Panc1 (cell line): ENCODE data around the gene CPA5. TPM values are rescaled to one million over a fixed set of nuclear protein-coding genes. Genes with fewer than 3 reads are reported as not detected.

Source experiments
- ATAC-seq: fragments of 200-7000 bp; cut with Tn5 transposase; 2 replicates; pipeline ENCODE4 v1.9.1; 2020; ENCODE audit warnings: mild to moderate bottlenecking, moderate library complexity
- BruUV-seq: library from RNA; stranded (reverse); fragments of 400-500 nt; replicated peaks from 2 replicates; lab custom pipeline; 2021; lab: Mats Ljungman, UMichigan
- CTCF ChIA-PET: fragments of 300-600 bp; sonication (Branson Sonifier 250); formaldehyde crosslinking; loops from one replicate; lab custom pipeline; 2022; ENCODE audit warnings: antibody characterized with exemption; lab: Charles Lee
- POLR2A ChIA-PET: fragments of 300-600 bp; sonication (Branson Sonifier 250); formaldehyde crosslinking; loops from one replicate; lab custom pipeline; 2022; ENCODE audit warnings: antibody characterized with exemption; lab: Charles Lee
- DNase-seq: peaks from one replicate; pipeline ENCODE4 v3.0.0-alpha.2; 2010; ENCODE audit warnings: low read depth, low spot score
- H3K27ac ChIP-seq: 2 replicates; pipeline ENCODE4 v1.5.1; 2011; ENCODE audit warnings: mild to moderate bottlenecking, low read length, inconsistent platforms
- H3K27me3 ChIP-seq: fragments of 200-500 bp; sonication (Bioruptor generic); 2 replicates; pipeline ENCODE4 v1.6.0; 2014; ENCODE audit warnings: low read length, inconsistent platforms; ENCODE audit not compliant: control insufficient read depth, insufficient read depth
- H3K36me3 ChIP-seq: fragments of 200-500 bp; sonication (Bioruptor generic); 2 replicates; pipeline ENCODE4 v1.5.1; 2014; ENCODE audit warnings: inconsistent platforms, mild to moderate bottlenecking, low read length, moderate library complexity; ENCODE audit not compliant: control insufficient read depth, insufficient read depth
- H3K4me1 ChIP-seq: 2 replicates; pipeline ENCODE4 v1.5.1; 2011; ENCODE audit warnings: inconsistent platforms, mild to moderate bottlenecking, low read length, moderate library complexity; ENCODE audit not compliant: control insufficient read depth, insufficient read depth
- H3K4me3 ChIP-seq, 2 experiments: 2 replicates each; pipeline ENCODE4 v1.5.1; 2011 to 2012; ENCODE audit warnings: low read depth in 2 of 2, low read length in 2 of 2, mild to moderate bottlenecking in 2 of 2, inconsistent platforms in 1 of 2, moderate library complexity in 1 of 2
- H3K9me3 ChIP-seq: fragments of 200-500 bp; sonication (Bioruptor generic); 2 replicates; pipeline ENCODE4 v1.5.1; 2014; ENCODE audit warnings: low read depth, mild to moderate bottlenecking, inconsistent platforms, low read length, moderate library complexity; ENCODE audit not compliant: control insufficient read depth, insufficient read depth
- POLR2AphosphoS5 ChIP-seq: IDR thresholded peaks from 2 replicates; pipeline ENCODE4 v1.6.1; 2012; ENCODE audit warnings: mild to moderate bottlenecking, low read depth, low read length, moderate library complexity
- SIN3A ChIP-seq: IDR thresholded peaks from 2 replicates; pipeline ENCODE4 v1.6.1; 2012; ENCODE audit warnings: low read depth, mild to moderate bottlenecking, low read length, moderate library complexity, borderline replicate concordance; ENCODE audit not compliant: insufficient read depth
- TCF7L2 ChIP-seq: IDR thresholded peaks from 2 replicates; pipeline ENCODE4 v1.6.1; 2011; ENCODE audit warnings: mild to moderate bottlenecking, low read depth, low read length, inconsistent platforms
- in situ Hi-C: cut with HindIII; loops from 2 replicates; pipeline ENCODE4 v1.10.0; 2016; ENCODE audit warnings: low sequenced_read_pairs, low pct_unique_long_range_greater_than_20kb
- intact Hi-C: fragments of 100-400 bp; cut with micrococcal nuclease; formaldehyde crosslinking; loops from one replicate; pipeline ENCODE4 v1.10.0; 2022; ENCODE audit not compliant: unreplicated experiment
- total RNA-seq: library from RNA; stranded (reverse); gene quantifications from one replicate; pipeline ENCODE4 v1.2.1, GENCODE V29; 2021; ENCODE audit not compliant: unreplicated experiment
- TF ChIP-seq, protein P1 (sequence below): fragments of 450-650 bp; IDR thresholded peaks from 2 replicates; pipeline ENCODE4 v1.5.1; 2017; ENCODE audit warnings: mild to moderate bottlenecking
- TF ChIP-seq, protein P2 (sequence below), 2 experiments: IDR thresholded peaks; 2 replicates each; pipeline ENCODE4 v1.6.1; 2011 to 2012; ENCODE audit warnings: low read depth in 2 of 2, control low read depth in 1 of 2, low read length in 1 of 2, mild to moderate bottlenecking in 1 of 2, moderate library complexity in 1 of 2; ENCODE audit not compliant: insufficient read depth in 1 of 2

The CPA5 gene
- total RNA-seq, 1 experiment from 2014 or later, result not detected

- intact Hi-C loops (no loop called here), in situ Hi-C loops (no loop called here)
- no peaks in the 10 kb centered on the region for H3K4me1 ChIP-seq
- H3K9me3 ChIP-seq, result peaks cover 4% of the 10 kb centered on the region; the same call in 1 of the 2 replicates
- H3K27ac ChIP-seq, result no peak overlapping the region
- H3K27me3 ChIP-seq, result no peaks in the 10 kb centered on the region
- H3K4me3 ChIP-seq, result no peak overlapping the region
- POLR2A ChIA-PET, result no interaction called here
- no peak for TF ChIP-seq POLR2AphosphoS5
- TF ChIP-seq, protein P1, sequence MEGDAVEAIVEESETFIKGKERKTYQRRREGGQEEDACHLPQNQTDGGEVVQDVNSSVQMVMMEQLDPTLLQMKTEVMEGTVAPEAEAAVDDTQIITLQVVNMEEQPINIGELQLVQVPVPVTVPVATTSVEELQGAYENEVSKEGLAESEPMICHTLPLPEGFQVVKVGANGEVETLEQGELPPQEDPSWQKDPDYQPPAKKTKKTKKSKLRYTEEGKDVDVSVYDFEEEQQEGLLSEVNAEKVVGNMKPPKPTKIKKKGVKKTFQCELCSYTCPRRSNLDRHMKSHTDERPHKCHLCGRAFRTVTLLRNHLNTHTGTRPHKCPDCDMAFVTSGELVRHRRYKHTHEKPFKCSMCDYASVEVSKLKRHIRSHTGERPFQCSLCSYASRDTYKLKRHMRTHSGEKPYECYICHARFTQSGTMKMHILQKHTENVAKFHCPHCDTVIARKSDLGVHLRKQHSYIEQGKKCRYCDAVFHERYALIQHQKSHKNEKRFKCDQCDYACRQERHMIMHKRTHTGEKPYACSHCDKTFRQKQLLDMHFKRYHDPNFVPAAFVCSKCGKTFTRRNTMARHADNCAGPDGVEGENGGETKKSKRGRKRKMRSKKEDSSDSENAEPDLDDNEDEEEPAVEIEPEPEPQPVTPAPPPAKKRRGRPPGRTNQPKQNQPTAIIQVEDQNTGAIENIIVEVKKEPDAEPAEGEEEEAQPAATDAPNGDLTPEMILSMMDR, result no peak
- no peak for TF ChIP-seq SIN3A
- no peak for TF ChIP-seq TCF7L2
- TF ChIP-seq, protein P2, sequence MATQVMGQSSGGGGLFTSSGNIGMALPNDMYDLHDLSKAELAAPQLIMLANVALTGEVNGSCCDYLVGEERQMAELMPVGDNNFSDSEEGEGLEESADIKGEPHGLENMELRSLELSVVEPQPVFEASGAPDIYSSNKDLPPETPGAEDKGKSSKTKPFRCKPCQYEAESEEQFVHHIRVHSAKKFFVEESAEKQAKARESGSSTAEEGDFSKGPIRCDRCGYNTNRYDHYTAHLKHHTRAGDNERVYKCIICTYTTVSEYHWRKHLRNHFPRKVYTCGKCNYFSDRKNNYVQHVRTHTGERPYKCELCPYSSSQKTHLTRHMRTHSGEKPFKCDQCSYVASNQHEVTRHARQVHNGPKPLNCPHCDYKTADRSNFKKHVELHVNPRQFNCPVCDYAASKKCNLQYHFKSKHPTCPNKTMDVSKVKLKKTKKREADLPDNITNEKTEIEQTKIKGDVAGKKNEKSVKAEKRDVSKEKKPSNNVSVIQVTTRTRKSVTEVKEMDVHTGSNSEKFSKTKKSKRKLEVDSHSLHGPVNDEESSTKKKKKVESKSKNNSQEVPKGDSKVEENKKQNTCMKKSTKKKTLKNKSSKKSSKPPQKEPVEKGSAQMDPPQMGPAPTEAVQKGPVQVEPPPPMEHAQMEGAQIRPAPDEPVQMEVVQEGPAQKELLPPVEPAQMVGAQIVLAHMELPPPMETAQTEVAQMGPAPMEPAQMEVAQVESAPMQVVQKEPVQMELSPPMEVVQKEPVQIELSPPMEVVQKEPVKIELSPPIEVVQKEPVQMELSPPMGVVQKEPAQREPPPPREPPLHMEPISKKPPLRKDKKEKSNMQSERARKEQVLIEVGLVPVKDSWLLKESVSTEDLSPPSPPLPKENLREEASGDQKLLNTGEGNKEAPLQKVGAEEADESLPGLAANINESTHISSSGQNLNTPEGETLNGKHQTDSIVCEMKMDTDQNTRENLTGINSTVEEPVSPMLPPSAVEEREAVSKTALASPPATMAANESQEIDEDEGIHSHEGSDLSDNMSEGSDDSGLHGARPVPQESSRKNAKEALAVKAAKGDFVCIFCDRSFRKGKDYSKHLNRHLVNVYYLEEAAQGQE (IDR thresholded peaks at IDR 0.05; ENCODE audit: insufficient read depth in 1 of 2, low read depth in 2 of 2, low read length in 1 of 2), result no peak
- no TSS peak for BruUV-seq
- CTCF ChIA-PET, result no interaction called here
- H3K36me3 ChIP-seq, result no peaks in the 10 kb centered on the region
- DNase-seq (no peak), ATAC-seq (no peak)
Measured at GRCh38 chr7:130338233-130338632, 6.4 kb upstream of the CPA5 start.

GRCh38 chr7:130341882-130342281 lies 2.7 kb upstream of the CPA5 start:
- Histone ChIP-seq H3K27me3 (no peaks in the 10 kb centered on the region), H3K9me3 (peaks cover 4% of the 10 kb centered on the region; the same call in 1 of the 2 replicates), H3K4me3 (no peak overlapping the region), H3K36me3 (no peaks in the 10 kb centered on the region), H3K4me1 (no peaks in the 10 kb centered on the region), H3K27ac (no peak overlapping the region)
- in situ Hi-C loops (no loop called here), intact Hi-C loops (no loop called here)
- CTCF ChIA-PET, result no interaction called here
- POLR2A ChIA-PET, result interaction anchor here (0.6 kb wide), 1 partner anchor 78 kb away, joined by 11 read pairs; no protein-coding TSS in a partner anchor
- TF ChIP-seq TCF7L2 (no peak), POLR2AphosphoS5 (no peak)
- TF ChIP-seq, protein P2 (IDR thresholded peaks at IDR 0.05; ENCODE audit: insufficient read depth in 1 of 2, low read depth in 2 of 2, low read length in 1 of 2), result no peak
- TF ChIP-seq, protein P1, result no peak
- BruUV-seq, result no TSS peak
- DNase-seq (no peak), ATAC-seq (no peak)
